ENCODE measurements around the gene INHBA. TPM values are rescaled to one million over a fixed set of nuclear protein-coding genes. Genes with fewer than 3 reads are reported as not detected.

The INHBA gene
- total RNA-seq, 1 experiment from 2014 or later, result 0.28 TPM

- no peak overlapping the region for H3K4me3 ChIP-seq (ENCODE audit: low read depth in 2 of 2, low read length in 2 of 2)
- ATAC-seq, result no peak
- intact Hi-C loops (cut with micrococcal nuclease; ENCODE audit: unreplicated experiment) (no loop called here), in situ Hi-C loops (cut with HindIII; ENCODE audit: low pct_unique_long_range_greater_than_20kb, low sequenced_read_pairs) (no loop called here)
- H3K27ac ChIP-seq (ENCODE audit: low read length), result no peak overlapping the region
- ChIA-PET POLR2A (no interaction called here), CTCF (no interaction called here)
- H3K9me3 ChIP-seq (ENCODE audit: control insufficient read depth, insufficient read depth, low read depth, low read length), result no peaks in the 10 kb centered on the region
- no TSS peak for BruUV-seq (replicated peaks)
- H3K36me3 ChIP-seq (ENCODE audit: control insufficient read depth, insufficient read depth, low read length), result no peaks in the 10 kb centered on the region
- TF ChIP-seq REST (IDR thresholded peaks at IDR 0.05; ENCODE audit: insufficient read depth in 1 of 2, low read depth in 2 of 2, low read length in 1 of 2) (no peak), TCF7L2 (IDR thresholded peaks at IDR 0.05; ENCODE audit: low read depth, low read length) (no peak), POLR2AphosphoS5 (IDR thresholded peaks at IDR 0.05; ENCODE audit: low read depth, low read length) (no peak), SIN3A (IDR thresholded peaks at IDR 0.05; ENCODE audit: borderline replicate concordance, insufficient read depth, low read depth, low read length) (no peak), CTCF (IDR thresholded peaks at IDR 0.05) (no peak)
- no peaks in the 10 kb centered on the region for H3K4me1 ChIP-seq (ENCODE audit: control insufficient read depth, insufficient read depth, low read length)
- no peak for DNase-seq (ENCODE audit: low read depth, low spot score)
- H3K27me3 ChIP-seq (ENCODE audit: control insufficient read depth, insufficient read depth, low read length), result no peaks in the 10 kb centered on the region; the same call in 1 of the 2 replicates
Measured at GRCh38 chr7:41674505-41675023, 28.3 kb downstream of the INHBA start.

- DNase-seq (ENCODE audit: low read depth, low spot score), result no peak
- Histone ChIP-seq H3K9me3 (ENCODE audit: control insufficient read depth, insufficient read depth, low read depth, low read length) (peaks cover under 1% of the 10 kb centered on the region; the same call in 1 of the 2 replicates), H3K4me3 (ENCODE audit: low read depth in 2 of 2, low read length in 2 of 2) (no peak overlapping the region), H3K4me1 (ENCODE audit: control insufficient read depth, insufficient read depth, low read length) (no peaks in the 10 kb centered on the region), H3K36me3 (ENCODE audit: control insufficient read depth, insufficient read depth, low read length) (no peaks in the 10 kb centered on the region), H3K27ac (ENCODE audit: low read length) (no peak overlapping the region), H3K27me3 (ENCODE audit: control insufficient read depth, insufficient read depth, low read length) (no peaks in the 10 kb centered on the region)
- no peak for ATAC-seq
- POLR2A ChIA-PET, result no interaction called here
- no TSS peak for BruUV-seq (replicated peaks)
- CTCF ChIA-PET, result no interaction called here
- TF ChIP-seq TCF7L2 (IDR thresholded peaks at IDR 0.05; ENCODE audit: low read depth, low read length), result no peak
- TF ChIP-seq SIN3A (IDR thresholded peaks at IDR 0.05; ENCODE audit: borderline replicate concordance, insufficient read depth, low read depth, low read length), result no peak
- TF ChIP-seq CTCF (IDR thresholded peaks at IDR 0.05), result no peak; the same call in 1 of the 2 replicates
- no peak for TF ChIP-seq REST (IDR thresholded peaks at IDR 0.05; ENCODE audit: insufficient read depth in 1 of 2, low read depth in 2 of 2, low read length in 1 of 2)
- no peak for TF ChIP-seq POLR2AphosphoS5 (IDR thresholded peaks at IDR 0.05; ENCODE audit: low read depth, low read length)
- intact Hi-C loops (cut with micrococcal nuclease; ENCODE audit: unreplicated experiment), result no loop called here
- in situ Hi-C loops (cut with HindIII; ENCODE audit: low pct_unique_long_range_greater_than_20kb, low sequenced_read_pairs), result no loop called here
Measured at GRCh38 chr7:41661596-41661995, 41.3 kb downstream of the INHBA start.

All from Panc1 (cell line).